ENCODE data around the gene CEP97.
A peak's percentile ranks its signal among the peaks of the same experiment; 100 is the strongest.

Gene CEP97

DNA sequence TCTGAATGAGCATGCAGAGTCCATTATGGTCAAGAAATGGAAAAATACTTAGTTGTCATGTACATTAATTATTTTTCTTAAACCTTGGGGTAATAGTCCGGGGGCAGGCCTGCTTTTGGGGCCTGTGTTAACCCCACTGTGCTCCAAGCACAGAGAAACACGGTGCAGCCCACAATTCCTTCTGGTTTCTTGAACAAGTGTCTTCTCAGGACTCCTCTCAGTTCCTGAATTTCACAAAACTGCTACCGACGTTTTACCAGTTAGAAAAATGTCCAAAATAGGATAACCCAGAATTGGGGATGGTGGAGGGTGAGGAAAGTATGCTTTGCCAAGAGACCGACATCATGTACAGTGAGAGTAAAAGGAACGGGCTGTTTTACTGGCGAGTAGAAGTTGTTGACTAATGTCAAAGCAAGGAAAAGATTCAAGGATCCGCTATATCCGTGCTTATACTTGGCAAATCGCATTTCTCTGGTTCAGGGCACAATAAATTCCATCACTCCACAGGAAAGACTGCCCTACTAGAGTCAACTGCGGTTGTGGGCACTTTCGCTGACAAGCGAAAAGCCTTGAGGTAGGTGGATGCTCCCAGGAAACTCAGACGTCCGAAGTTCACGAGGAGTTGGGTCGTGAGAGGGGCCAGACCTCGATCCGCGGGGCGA, 54.1 kb downstream of the CEP97 start:
- DNase-seq = no peak

- peak; percentile 94 for DNase-seq
These were observed 54.8 kb downstream of the CEP97 start, which contains the start of gene NXPE3 for GRCh38 chr3:101779047-101779821. Gene NXPE3 (plus strand): TSS chr3:101779211. CDS start chr3:101785597, 6,386 bp downstream.

- no peak for DNase-seq
These were observed 55.5 kb downstream of the CEP97 start for GRCh38 chr3:101779822-101780381.

DNA sequence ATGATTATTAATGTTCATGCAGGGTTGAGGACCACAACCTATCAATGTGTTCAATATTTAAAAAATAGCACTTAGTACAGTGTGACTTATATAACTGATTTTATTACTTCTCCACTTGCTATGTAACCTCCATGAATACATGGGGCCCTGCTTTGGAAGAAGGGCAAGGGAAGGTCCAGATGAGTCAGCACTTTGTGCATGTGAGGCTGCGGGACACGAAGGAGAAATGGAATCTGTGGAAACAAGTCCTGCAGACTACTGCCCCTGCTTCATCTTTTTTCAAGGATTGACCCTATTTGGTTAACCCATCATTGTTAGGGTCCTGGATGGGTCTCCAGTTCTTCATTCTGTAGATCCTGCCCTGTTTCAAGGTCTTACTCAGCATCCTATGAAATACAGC, 56.2 kb downstream of the CEP97 start:
- DNase-seq = no peak

DNA sequence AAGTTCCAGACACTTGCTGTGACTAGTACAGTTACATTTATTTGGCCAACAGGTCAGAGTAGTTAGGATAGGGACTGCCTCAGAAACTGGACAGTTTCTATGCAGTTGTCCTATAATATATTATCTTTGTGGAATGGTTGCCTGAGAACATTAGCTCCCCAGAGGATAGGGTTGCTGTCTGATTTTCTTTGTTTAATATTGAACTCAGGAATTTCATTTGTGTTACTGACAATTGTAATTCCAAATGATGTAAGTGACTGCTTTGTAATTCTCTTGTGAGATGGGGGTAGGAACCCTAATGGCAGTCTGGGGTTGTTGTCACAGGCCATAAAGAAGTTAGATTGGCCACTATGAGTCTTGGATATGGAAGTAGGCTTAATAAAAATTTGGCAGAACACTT, 56.8 kb downstream of the CEP97 start:
- no peak for DNase-seq

GRCh38 chr3:101784855-101785613, 60.6 kb downstream of the CEP97 start:
- DNase-seq = no peak

- no peak for DNase-seq
These were observed 67.4 kb downstream of the CEP97 start for GRCh38 chr3:101791778-101792177.

DNA sequence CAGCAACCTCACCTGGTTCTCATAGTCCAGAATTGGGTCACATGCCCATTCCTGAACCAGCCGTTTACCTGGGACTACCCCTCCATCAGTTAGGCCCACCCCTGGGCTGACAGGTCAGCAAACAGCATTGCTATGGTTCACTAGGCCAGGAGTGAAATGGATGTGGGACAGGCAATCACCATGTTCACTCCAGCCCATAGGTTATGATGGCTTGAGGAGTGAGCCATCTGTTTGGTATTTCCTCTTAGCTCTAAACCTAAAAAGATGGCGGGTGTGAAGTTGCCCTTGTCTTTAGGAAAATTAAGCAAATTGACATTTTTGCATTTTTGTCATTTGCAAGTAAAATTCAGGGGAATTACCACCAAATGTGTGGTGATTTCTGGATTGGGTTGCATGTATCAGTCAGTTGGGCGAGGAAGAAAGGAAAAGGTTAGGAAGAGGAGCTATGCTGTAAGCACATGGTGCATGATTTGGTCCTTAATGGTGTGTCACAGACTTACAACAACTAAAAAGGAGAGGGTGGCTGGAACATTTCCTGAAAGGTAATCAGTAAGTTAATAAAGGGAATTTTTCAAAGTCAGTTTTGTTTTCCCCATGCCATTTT, 71.8 kb downstream of the CEP97 start:
- DNase-seq = no peak

GRCh38 chr3:101801174-101801573, 76.8 kb downstream of the CEP97 start:
- no peak for DNase-seq

GRCh38 chr3:101802179-101802578, 77.8 kb downstream of the CEP97 start:
- no peak for DNase-seq

GRCh38 chr3:101803173-101803782, 78.9 kb downstream of the CEP97 start:
- peak; percentile 48 for DNase-seq

DNA sequence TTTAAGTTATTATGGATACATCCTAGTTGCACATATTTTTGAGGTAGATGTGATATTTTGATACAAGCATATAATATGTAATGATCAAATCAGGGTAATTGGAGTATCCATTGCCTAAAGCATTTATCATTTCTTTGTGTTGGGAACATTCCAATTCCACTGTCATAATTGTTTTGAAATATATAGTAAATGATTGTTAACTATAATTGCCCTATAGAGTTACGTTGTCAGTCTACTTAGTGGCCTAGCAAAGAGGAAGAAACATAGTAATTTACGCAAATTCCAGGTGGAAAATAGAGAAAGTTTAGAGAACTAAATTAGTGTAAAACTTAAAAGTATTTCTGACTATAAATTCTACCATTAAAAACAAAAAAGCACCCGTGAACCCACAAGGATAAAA, 79.5 kb downstream of the CEP97 start:
- no peak for DNase-seq

GRCh38 chr3:101806491-101806890, 82.1 kb downstream of the CEP97 start:
- DNase-seq = no peak

DNA sequence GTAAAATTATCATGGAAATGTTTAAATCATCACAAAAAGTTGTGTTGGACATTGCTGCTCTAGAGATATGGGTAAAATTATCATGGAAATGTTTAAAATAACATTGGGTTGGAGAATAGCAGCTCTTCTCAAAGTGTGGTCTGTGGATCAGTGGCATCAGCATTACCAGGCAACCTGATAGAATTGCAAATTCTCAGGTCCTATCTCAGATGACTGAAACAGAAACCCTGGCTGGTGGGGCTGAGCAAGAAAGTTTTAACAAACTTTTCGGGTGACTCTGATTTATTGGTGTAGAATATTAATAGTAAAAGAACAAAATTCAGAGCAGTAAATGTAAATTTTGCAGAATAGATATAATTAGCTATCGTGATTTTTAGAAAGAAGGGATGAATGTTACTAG, 83.5 kb downstream of the CEP97 start:
- DNase-seq = no peak

- DNase-seq = no peak
These were observed 85.0 kb downstream of the CEP97 start for GRCh38 chr3:101809178-101810021.

GRCh38 chr3:101810022-101810418, 85.6 kb downstream of the CEP97 start:
- DNase-seq = no peak

DNA sequence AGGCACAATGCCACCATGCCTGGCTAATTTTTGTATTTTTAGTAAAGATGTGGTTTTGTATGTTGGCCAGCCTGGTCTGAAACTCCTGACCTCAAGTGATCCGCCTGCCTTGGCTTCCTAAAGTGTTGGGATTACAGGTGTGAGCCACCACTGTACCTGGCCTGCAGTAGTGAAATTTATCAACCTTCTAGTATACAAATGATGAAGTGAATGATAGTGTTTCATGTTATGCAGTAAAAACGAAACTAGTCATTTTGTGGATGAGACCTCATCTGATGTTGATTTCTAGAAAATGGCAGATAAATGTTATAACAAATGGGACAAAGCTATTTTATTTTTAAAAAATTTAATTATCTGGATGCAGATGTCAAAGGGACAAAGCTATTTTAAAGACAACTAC, 87.5 kb downstream of the CEP97 start:
- DNase-seq = no peak

DNA sequence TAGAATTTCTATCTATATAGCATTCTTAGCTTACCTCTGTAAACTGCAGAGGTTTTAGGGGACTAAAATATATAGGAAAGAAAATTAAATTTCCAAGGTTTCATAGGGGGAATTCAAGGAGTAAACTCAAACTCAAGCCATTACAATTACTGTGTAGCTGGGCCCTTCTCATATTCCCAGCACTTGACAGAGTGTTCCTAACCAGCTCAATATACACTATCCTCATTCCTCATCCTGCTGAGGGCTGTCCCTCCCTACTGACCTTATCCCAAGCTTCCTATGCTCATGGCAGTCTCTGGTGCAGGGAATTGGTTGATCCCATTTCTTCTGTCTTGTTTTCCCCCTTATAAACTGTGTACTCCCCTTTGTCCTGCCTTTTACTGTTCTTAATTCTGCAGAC, 88.5 kb downstream of the CEP97 start:
- no peak for DNase-seq

DNA sequence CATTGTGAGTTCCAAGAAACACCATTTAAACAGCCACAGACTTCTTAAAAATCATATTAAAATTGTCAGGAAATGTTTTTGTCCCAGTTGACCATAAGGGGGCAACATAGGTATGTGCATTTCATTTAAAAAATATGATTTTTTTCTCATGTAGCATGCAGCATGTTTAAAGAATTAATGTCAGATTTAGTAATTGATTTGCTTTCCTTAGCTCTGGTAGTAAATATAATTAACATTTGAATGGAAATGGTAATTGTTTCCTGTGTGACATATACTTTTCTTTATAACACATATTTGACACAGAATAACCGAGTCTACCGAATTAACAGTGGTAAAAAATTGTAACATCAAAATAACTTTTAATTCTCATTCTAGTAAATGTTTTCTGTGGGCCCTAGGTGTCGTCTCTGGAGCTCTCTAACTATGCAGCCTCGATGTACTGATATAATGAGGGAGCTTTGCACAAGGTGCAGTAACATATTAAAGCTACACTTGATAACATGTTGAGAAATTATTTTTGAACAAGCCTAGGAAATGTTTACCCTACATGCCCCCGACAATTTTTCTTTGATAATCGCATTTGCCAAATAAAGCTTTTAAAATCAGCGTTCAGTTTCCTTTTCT, 89.5 kb downstream of the CEP97 start:
- no peak for DNase-seq

- no peak for DNase-seq
These were observed 90.4 kb downstream of the CEP97 start for GRCh38 chr3:101814835-101815234.

Data from NCI-H2171 (cell line).